NCI-H526 treated with DMSO at 0.1 percent for 48 hours (cell line): ENCODE measurements around the gene NPTN.
"Not testable (repeated sequence)": the region's sequence is repeated elsewhere in the genome, so short reads cannot be mapped to it uniquely, and the experiment has no call there.

Experiments used
- DNase-seq: peaks from one replicate; lab custom pipeline; 2025; lab: John Stamatoyannopoulos, UW

Gene NPTN

DNA sequence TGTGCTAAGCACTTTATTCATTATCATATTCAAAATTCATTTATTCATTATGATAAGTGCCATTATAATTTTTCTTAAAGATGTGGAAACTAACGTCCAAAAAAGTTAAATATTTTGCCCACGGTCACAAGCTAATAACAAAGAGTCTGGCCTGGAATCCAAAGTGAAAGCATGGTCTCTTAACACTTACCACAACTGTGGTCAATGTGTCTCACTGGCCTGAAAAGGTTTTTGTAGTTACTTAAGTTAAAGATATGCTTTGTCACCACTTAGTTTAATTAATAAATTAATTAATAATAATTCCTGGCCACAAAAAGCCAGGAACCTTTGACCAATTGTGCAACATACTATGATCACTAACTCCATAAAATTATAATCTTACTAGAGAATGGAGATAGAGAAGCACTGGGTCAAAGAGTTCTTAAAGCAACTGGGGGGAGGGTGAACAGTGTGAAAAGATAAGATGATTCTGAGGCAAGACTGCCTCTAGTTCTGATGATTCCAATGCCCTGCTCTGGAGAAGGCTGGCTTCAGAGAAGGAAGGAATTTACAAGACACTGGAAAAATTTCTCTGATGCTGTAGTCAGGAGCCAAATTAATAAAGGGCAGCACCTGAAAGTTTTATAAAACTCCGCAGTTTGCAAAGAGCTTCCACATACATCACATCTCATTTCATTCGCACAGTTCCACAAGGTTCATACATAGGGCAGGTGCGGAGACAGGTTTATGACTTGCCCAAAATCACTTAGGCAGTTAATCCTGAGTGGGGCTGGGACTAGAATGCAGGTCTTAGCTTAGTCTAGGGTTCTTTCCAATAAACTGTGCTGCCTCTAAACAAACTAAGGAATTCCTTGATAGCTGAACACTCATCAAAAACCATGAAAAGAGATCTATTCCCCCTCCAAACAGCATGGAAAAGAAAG lies 32.5 kb downstream of the NPTN start:
- DNase-seq, result no peak

DNA sequence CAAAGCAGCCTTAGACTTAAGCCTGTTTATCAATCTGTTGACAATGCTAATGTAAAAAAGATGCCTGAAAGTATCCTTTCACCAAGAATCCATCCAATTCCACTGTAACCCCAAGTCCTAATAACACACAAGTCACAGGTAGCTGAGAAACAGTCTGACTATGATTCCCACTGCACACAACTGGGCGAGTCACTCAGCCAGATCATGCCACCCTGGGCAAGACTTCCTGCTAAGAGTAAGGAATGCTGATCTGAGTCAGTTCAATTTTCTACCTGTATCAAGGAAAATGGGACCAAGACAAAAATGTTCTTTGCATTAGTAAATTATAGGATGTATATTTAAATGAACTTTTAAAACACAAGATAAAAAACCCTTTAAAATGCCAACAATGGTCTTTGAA lies 33.3 kb downstream of the NPTN start:
- DNase-seq, result no peak

DNA sequence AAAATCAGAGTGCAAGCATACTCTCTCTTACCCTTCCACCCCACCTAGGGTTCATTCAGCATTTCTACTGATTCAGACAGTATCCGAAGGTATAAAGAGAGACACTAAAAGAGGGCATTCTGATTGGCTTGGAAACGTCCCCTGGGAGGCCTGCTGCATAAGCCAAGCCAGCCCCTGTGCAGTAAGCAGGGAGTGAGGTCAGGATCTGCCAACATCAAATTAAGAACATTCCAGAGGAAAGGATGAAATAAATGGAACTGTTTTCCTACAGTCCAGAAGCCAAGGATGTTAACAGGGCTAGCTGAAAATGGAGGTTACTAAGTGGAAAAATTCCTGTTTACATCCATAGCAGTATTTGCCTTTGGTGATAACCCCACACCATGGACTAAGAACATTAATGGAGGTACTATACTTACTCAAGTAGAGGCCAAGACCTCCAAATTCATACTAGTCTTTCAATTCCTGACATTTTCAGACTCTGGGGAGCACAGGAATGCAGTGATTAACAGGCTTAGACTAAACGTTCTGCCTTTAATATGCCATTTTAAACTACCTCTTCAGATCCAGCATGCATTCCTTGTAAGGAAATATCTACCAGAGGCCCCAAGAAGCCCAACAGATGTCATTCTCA lies 34.5 kb downstream of the NPTN start:
- no peak for DNase-seq

DNA sequence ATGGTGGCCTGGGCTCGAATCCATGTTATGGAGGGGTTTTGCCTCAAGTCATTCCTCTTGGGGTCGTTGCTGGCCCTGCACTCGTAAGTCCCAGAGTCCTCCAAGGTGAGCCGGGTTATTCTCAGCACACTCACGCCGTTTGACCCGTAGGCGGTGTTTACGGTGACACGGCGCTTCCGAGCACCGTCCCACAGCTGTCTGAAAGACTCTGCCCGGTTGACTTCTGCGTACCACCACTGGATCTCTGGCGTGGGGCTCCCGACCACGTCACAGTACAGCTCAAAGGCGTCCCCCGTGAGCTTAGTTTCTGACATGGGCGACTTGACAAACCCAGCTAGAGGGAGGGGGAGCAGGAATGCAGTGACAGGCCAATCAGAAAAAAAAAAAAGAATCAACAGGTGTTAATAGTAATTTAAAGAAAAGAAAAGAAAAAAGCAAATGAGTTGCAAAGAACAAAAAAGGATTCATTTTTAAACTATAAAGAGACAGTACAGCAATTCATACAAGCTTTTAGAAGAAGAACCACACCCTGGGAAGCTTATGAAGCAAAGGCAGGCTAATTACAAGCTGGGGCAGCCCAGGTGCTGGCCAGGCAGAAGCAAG lies 36.1 kb downstream of the NPTN start:
- DNase-seq, result no peak

DNA sequence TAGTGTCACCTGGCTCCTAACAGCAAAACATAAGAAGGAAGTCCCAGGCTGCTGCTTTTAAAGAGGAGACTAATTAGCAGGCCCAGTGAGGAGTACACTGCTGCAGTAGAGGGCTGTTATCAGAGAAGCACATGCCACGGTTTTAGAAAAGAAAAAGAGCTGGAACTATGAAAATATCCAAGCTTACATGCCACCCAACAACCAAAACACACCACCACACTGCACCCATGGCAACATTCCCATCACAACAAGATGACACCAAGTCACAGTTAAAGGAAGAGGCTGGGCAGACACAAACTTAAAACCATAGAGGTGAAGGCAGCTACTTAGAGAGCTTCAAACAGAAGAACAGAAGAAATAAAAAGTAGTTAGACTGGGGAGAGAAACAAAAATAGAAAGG lies 37.0 kb downstream of the NPTN start:
- DNase-seq, result no peak

DNA sequence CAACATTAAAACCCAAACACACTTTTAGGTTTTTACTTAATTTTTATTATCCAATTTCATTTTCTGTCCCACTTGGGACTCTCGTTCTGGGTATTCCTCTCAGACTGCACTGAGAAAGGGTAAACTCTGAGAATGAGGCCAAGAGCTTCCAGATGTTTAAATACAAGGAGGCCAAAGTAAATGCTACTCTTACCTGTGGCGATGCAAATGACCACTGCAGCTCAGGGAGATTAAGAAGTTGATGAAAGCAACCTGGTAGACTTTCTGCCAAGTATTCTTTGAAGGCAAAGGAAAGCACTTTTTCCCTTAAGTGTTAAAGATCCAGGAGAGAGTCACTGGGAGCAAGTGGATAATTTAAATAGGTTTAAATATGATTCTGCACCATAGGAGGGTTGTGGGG lies 39.1 kb downstream of the NPTN start:
- DNase-seq, result no peak

DNA sequence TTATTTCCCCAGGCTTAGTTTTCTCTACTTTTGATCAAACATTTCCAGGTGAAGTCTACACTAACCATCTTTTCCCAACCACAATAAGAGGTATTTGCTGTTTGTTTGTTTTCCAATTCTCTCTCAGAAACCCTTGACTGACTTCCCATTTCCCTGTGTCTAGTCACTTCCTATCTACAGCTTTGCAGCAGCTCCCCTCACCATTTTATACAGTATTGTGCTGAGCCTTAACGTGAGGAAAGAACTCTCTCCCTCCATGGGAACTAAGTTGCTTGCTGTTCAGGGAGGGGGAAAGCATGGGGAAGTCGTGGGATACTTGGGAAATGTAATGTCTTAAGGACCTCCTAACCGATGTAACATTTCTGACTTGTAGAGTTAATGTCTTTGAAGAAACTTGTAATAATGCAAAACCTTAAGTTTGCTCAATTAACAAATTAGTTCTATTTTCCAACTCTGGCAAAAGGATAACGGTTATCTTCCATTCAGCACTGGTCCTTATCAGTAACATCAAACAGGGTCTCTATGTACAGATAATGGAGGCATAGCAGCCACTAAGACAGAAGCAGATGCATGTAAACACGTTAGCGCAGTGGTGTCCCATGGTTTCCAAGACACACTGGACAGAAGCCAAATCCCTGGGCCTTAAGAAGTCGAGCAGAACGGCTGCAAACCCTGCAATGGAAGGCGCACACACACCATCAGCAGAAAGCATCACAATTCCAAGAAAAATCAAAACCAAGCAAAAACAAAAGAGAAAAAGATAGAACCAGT lies 39.7 kb downstream of the NPTN start:
- no peak for DNase-seq

DNA sequence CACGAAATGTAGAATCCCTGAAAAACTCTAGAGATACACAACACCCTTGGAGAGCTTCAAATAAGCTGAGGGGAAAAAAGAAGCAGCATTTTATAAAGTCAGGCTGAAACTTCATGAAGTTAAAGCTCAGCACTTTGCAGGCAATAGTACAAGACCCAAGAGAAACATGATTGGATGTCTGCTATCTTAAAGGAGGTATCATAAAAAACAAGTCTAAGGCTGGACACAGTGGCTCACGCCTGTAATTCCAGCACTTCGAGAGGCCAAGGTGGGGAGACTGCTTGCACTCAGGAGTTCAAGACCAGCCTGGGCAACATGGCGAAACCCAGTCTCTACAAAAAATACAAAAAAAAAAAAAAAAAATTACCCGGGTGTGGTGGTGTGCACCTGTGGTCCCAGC lies 42.9 kb downstream of the NPTN start:
- no peak for DNase-seq

DNA sequence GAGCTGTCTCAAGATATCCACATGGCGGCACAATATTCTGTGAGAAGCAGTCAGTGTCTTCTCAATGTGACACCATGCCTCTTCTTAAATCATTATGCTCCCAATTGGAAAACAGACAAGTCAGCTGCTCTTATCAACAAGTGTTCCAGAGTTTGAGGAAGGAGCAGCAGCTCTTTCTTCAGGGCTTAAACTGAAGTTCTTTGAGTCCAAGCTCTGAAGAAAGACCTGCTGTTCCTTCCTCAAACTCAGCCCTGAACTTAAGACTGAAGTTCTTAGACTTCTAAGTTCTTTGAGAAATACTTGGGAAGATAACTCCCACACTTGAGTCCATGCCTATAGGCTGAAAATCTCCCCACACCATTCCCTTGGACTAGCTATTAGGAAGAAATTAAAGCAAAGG lies 43.4 kb downstream of the NPTN start:
- no peak for DNase-seq

DNA sequence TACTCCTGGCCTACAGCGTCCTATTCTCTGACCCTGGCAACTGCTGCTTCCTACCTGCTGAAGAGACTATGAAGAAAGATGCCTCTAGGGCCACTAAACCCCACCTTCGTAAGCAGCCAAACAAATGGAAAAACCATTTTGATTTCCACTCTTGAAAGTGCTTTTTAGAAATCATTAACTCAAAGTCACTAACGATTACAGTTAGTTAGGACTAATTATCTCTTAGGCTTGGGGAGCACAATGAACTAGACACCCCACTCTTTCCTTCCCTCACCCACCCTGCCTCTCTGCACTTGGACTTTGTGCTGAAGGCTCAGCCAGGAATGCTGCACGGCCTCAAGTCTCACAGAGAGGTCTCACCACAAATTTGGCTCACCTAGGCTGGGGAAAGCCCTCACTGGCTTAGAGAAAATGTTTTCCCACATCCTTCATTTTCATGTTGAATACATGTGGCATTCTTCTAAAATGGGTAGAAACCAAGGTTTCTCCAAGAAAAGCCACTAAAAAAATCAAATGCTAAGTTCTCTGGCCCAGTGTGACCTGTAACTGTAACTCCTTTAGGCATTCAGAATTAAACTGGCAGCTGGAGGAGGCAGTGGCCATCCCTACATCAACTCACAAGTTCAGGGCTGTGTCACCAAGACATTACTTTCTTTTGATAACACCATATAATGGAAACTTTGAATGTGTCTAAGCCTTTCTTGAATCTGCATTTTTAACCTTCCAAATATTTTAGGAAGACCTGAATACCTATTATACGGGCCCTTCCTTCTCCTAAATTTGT lies 47.1 kb downstream of the NPTN start:
- no peak for DNase-seq

DNA sequence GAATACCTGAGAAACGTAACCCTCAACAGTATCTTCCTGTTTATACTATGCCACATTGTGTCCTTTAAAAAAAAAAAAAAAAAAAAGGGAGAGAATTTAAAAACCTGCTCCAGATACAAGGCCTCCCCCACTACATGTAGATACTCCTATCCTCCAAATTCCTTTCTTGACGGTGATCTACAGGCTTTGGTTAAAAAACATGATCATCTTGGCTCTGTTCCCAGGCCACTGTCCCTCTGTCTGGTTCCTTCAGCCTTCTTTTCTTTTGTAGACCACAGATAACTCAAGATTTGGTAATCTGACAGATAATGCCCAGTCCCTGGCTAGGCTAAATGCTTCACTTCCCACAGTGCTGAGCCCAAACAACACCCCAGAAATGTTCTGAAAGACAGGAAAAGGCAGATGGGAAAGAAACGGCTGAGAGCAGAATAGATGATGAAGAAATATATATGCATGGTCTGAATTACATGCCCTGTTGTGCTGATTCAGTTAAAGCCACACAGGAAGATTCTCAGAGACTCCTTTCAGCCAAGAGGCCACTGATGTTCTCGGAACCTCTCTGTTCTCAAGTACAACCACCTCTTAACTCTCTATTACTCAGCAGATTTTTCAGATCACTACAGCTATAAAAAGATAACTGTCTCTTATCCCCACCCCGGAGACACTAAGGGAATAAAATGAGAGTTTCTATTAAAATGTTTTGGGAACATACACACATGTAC lies 48.3 kb downstream of the NPTN start:
- DNase-seq, result no peak

DNA sequence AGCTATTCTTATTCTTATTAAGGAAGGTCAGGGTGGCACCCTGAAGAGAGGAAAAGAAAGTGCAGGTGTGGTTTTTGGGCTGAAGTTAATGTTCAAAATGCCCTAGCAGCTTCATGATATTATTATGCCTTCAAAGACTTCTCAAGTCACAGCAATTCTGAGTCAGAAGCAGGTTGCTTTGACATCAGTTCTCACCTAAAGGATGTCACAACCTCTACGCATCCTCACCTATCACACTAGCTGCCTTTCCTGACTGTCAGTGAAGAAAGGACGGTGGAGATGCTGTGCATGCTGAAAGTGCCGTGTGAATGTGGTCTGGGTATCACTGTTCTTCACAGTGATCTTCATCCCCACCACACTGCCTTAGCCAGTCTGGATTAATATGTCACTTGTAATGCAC lies 49.6 kb downstream of the NPTN start:
- DNase-seq, result no peak

DNA sequence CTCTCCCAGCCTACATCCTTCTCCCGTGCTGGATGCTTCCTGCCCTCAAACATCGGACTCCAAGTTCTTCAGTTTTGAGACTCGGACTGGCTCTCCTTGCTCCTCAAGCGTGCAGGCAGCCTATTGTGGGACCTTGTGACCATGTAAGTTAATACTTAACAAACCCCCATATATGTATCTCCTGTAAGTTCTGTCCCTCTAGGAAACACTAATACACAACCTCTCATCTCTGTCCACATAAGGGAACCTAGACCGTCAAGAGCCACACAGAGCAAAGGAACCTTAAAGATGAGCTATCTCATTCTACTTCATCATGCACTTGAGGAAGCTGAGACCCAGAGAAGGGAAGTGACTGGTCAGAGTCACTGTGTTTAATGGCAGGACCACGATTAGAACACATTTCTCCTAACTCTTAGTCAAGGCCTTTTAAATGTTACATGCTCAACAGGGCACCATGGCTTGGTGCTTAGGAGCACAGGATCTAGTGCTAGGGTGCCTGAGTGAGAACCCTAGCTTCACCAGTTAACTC lies 50.3 kb downstream of the NPTN start:
- no peak for DNase-seq

DNA sequence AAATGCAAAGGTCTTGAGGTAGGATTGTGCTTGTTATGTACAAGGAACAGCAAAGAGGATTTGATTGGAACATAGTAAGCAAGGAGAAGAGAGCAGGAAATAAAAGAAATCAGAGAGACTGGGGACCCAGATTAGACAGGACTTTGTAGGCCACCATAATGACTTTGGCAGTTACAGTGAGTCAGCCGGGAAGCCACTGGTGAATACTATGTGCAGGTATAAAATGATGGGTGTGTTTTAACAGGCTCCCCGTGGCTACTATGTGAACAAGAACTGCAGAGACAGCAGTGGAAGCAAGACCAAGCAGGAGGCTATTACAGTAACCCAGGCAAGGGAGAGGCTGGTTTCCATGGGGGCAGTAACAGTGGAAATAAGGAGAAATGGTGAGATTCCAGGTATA lies 55.2 kb downstream of the NPTN start:
- no peak for DNase-seq

DNA sequence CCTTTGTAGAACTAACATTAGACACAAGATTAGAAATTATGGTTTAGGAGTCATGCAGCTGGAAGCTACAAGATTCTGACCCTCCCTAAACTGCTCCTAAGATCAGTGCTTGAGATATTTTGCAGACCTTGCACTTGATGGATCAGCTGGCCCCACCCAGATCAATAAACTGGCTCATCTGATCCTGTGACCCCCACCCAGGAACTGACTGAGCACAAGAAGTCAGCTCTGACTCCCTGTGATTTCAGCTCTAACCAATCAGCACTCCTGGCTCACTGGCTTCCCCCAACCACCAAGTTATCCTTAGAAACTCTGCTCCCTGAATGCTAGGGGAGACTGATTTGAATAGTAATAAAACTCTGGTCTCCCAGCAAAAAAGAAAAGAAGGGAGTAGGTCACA lies 55.6 kb downstream of the NPTN start:
- DNase-seq, result not testable (repeated sequence)

DNA sequence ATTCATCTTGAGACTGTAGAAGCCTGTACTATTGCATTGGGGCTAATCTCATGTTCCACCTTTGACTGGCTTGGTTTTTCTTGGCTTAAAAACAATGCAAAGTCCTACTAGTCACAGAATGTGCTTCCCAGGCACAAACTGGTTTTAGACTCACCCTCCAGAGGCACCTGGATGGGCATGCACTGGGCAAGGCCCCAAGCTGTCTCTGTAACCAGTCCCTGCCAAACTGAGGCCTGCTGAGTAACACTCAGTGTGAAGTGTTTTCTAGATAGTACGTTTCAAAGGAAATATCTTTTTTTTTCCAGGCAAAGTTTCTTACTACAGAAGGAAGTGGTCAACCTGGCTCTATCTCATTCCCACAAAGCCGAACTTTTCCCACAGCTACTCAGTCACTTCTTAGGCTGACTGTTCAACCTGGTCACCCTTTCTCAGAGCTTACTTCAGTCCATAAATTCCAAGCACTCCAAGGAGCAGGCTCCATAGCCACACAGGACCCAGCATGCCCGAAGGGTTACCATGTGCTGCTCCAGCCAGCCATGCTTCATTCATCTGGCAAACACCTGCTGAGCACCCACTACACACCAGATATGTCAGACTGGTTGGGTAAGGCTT lies 57.4 kb downstream of the NPTN start:
- no peak for DNase-seq

DNA sequence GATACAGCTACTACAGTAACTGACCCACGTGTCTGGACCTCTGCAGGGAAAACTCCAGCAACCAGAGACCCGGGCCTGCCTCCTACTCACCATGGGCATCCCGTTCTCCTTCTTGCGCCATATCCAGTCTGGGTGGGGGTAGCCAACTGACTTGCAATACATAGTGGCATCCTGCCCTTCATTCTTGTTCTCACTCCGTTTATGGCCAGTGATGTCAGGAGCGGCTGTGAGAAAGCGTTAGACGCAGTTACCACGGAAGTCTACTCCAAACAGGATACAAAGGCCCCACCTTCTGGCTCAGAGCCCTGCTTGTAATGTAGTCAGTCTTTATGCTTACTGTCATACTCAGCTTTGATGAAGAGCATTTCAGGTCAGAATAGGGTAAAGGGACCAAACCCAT lies 59.6 kb downstream of the NPTN start:
- DNase-seq, result no peak

DNA sequence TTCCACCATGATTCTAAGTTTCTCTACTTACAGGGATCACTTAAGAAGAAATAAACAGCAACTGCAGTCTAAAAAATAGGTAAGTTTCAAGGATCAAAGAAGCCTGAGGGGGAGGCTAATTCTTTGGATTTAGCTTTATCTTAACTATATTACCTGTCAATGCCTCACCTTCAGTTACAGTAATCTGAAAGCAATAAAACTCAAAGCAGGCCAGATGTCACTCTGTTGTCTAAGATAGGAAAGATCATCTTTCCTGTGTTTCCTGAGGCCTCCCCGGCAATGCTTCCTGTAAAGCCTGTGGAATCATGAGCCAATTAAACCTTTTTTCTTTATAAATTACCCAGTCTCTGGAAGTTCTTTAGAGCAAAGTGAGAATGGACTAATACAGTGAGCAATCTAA lies 60.2 kb downstream of the NPTN start:
- no peak for DNase-seq

DNA sequence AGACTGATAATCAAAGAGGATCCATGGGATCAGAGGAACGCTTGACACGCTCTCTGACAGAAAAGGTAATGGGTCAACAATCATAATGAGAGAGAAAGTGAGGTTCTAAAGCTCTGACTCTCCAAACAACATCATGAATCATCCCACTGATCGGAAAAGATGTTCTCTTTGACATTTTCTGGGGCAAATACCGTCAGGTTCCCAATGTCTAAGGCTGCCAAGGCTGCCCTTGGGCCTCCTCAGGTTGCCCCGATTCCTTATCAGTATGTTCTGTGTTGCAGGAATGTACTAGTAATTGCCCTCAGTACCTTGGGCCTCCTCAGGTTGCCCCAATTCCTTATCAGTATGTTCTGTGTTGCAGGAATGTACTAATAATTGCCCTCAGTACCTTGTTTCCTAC lies 60.9 kb downstream of the NPTN start:
- DNase-seq, result no peak

DNA sequence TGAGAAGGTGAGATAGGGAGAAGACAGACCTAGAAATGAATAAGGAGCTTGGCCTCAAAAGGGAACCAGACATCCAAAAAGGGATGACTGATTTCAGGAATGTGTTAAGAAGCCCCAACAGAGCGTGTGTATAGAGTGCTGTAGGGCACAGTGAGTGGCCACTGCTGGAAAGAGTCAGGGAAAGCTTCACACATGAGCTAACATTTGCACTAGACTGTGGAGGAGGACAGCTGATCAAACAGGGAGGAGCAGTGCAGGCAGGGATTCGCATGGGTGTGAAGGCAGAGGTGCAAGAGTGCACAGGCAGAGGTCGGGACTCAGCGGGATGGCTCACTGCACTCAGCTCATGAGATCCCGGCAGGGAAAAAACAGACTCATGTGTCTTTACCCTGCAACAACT lies 61.8 kb downstream of the NPTN start:
- DNase-seq, result no peak
